Endothelial cell (in vitro differentiated cells): ENCODE results near the gene ROR2. TPM values are rescaled to one million over a fixed set of nuclear protein-coding genes. Genes with fewer than 3 reads are reported as not detected.

Experiments
- DNase-seq: peaks from one replicate; pipeline ENCODE4 v3.0.0; 2021; ENCODE audit warnings: low spot score
- H3K27ac Mint-ChIP-seq: one replicate; pipeline ENCODE4 v1.8.0; 2021; ENCODE audit warnings: mixed read lengths, inconsistent platforms; ENCODE audit not compliant: unreplicated experiment
- H3K27me3 Mint-ChIP-seq: one replicate; pipeline ENCODE4 v1.8.0; 2021; ENCODE audit warnings: mild to moderate bottlenecking, moderate library complexity, mixed read lengths, inconsistent platforms; ENCODE audit not compliant: unreplicated experiment
- H3K36me3 Mint-ChIP-seq: one replicate; pipeline ENCODE4 v1.8.0; 2021; ENCODE audit warnings: mild to moderate bottlenecking, low read depth, mixed read lengths, inconsistent platforms; ENCODE audit not compliant: unreplicated experiment
- H3K4me1 Mint-ChIP-seq: one replicate; pipeline ENCODE4 v1.8.0; 2021; ENCODE audit warnings: mild to moderate bottlenecking, mixed read lengths, inconsistent platforms; ENCODE audit not compliant: unreplicated experiment
- H3K4me3 Mint-ChIP-seq: one replicate; pipeline ENCODE4 v1.8.0; 2021; ENCODE audit warnings: mild to moderate bottlenecking, mixed read lengths, inconsistent platforms; ENCODE audit not compliant: unreplicated experiment
- H3K9me3 Mint-ChIP-seq: one replicate; pipeline ENCODE4 v1.8.0; 2021; ENCODE audit warnings: mixed read lengths, inconsistent platforms; ENCODE audit not compliant: unreplicated experiment
- CTCF ChIP-seq: fragments of 200-600 bp; sonication (generic); IDR thresholded peaks from one replicate; pipeline ENCODE4 v1.5.0; 2021; ENCODE audit warnings: antibody characterized with exemption; ENCODE audit not compliant: unreplicated experiment
- total RNA-seq: library from RNA; stranded (reverse); fragmentation: NEBNext Ultra II Directional; extraction: Animal tissue kit (Norgen Biotek cat#: 25700); gene quantifications from one replicate; pipeline ENCODE4 v1.2.1, GENCODE V29; 2021; ENCODE audit not compliant: unreplicated experiment

The ROR2 gene
- total RNA-seq, 1 donor from 2014 or later = 3.5 TPM

GRCh38 chr9:91919621-91920020, 30.4 kb downstream of the ROR2 start:
- no peak for TF ChIP-seq CTCF
- Mint-ChIP-seq H3K27ac (no peak overlapping the region), H3K9me3 (no peaks in the 10 kb centered on the region), H3K4me3 (no peak overlapping the region), H3K36me3 (peaks cover 7% of the 10 kb centered on the region), H3K4me1 (no peaks in the 10 kb centered on the region), H3K27me3 (no peaks in the 10 kb centered on the region)
- no peak for DNase-seq

- no peaks in the 10 kb centered on the region for H3K4me1 Mint-ChIP-seq
- no peaks in the 10 kb centered on the region for H3K27me3 Mint-ChIP-seq
- H3K27ac Mint-ChIP-seq = no peak overlapping the region
Observed at GRCh38 chr9:91917436-91917835, 32.6 kb downstream of the ROR2 start.

GRCh38 chr9:91915524-91916263, 34.3 kb downstream of the ROR2 start:
- Mint-ChIP-seq H3K27me3 (no peaks in the 10 kb centered on the region), H3K27ac (no peak overlapping the region), H3K4me3 (no peak overlapping the region), H3K36me3 (peaks cover 7% of the 10 kb centered on the region), H3K9me3 (no peaks in the 10 kb centered on the region), H3K4me1 (peaks cover 11% of the 10 kb centered on the region)
- DNase-seq = no peak
- TF ChIP-seq CTCF = no peak

More at GRCh38 chr9:91917436-91917835, 32.6 kb downstream of the ROR2 start:
- no peaks in the 10 kb centered on the region for H3K9me3 Mint-ChIP-seq
- no peak for TF ChIP-seq CTCF
- DNase-seq = no peak
- H3K4me3 Mint-ChIP-seq = no peak overlapping the region
- H3K36me3 Mint-ChIP-seq = peaks cover 7% of the 10 kb centered on the region

- peaks cover 7% of the 10 kb centered on the region for H3K36me3 Mint-ChIP-seq
- no peak overlapping the region for H3K27ac Mint-ChIP-seq
- no peak for DNase-seq
- TF ChIP-seq CTCF = no peak
- no peak overlapping the region for H3K4me3 Mint-ChIP-seq
- H3K9me3 Mint-ChIP-seq = no peaks in the 10 kb centered on the region
- H3K27me3 Mint-ChIP-seq = no peaks in the 10 kb centered on the region
- peaks cover 11% of the 10 kb centered on the region for H3K4me1 Mint-ChIP-seq
Observed at GRCh38 chr9:91914937-91915336, 35.1 kb downstream of the ROR2 start.

GRCh38 chr9:91914404-91914803, 35.6 kb downstream of the ROR2 start:
- Mint-ChIP-seq H3K9me3 (no peaks in the 10 kb centered on the region), H3K27me3 (no peaks in the 10 kb centered on the region), H3K36me3 (peaks cover 7% of the 10 kb centered on the region), H3K4me1 (peaks cover 11% of the 10 kb centered on the region), H3K4me3 (no peak overlapping the region), H3K27ac (no peak overlapping the region)
- no peak for TF ChIP-seq CTCF
- no peak for DNase-seq
